PC-3 (cell line): ENCODE data around the gene KIFC1. TPM values are rescaled to one million over a fixed set of nuclear protein-coding genes. Genes with fewer than 3 reads are reported as not detected.

ENCODE experiments used
- ATAC-seq: fragments of 200-7000 bp; cut with Tn5 transposase; 2 replicates; pipeline ENCODE4 v1.9.1; 2020; ENCODE audit warnings: mild to moderate bottlenecking, moderate library complexity
- BruUV-seq: library from RNA; stranded (reverse); fragments of 400-500 nt; replicated peaks from 2 replicates; lab custom pipeline; 2021; lab: Mats Ljungman, UMichigan
- CTCF ChIA-PET: fragments of 300-600 bp; sonication (Branson Sonifier 250); formaldehyde crosslinking; loops from one replicate; lab custom pipeline; 2022; ENCODE audit warnings: antibody characterized with exemption; lab: Charles Lee
- POLR2A ChIA-PET: fragments of 300-600 bp; sonication (Branson Sonifier 250); formaldehyde crosslinking; loops from one replicate; lab custom pipeline; 2022; ENCODE audit warnings: antibody characterized with exemption; ENCODE audit not compliant: unreplicated experiment; lab: Charles Lee
- DNase-seq: peaks from one replicate; pipeline ENCODE4 v3.0.0-alpha.2; 2015
- H2AFZ ChIP-seq: fragments of 300-600 bp; sonication (generic); 2 replicates; pipeline ENCODE4 v1.6.0; 2016; ENCODE audit warnings: antibody characterized with exemption, low read length
- H3F3A ChIP-seq: fragments of 300-600 bp; sonication (generic); one replicate; pipeline ENCODE4 v1.6.0; 2017; ENCODE audit warnings: antibody characterized with exemption, low read length, control low read depth, mild to moderate bottlenecking; ENCODE audit not compliant: unreplicated experiment
- H3K27ac ChIP-seq: fragments of 300-600 bp; sonication (generic); 2 replicates; pipeline ENCODE4 v1.5.1; 2016; ENCODE audit warnings: mild to moderate bottlenecking, low read length
- H3K27me3 ChIP-seq: fragments of 300-600 bp; sonication (generic); 2 replicates; pipeline ENCODE4 v1.6.1; 2016; ENCODE audit warnings: low read length, mixed read lengths
- H3K36me3 ChIP-seq: fragments of 300-600 bp; sonication (generic); 2 replicates; pipeline ENCODE4 v1.6.1; 2016; ENCODE audit warnings: low read depth, mixed run types, low read length, mixed read lengths
- H3K4me1 ChIP-seq: fragments of 300-600 bp; sonication (generic); 2 replicates; pipeline ENCODE4 v1.5.1; 2016; ENCODE audit warnings: low read length; ENCODE audit not compliant: insufficient read depth
- H3K4me2 ChIP-seq: fragments of 300-600 bp; sonication (generic); 2 replicates; pipeline ENCODE4 v1.6.0; 2016; ENCODE audit warnings: low read length
- H3K4me3 ChIP-seq: fragments of 300-600 bp; sonication (generic); 2 replicates; pipeline ENCODE4 v1.5.1; 2016; ENCODE audit warnings: mild to moderate bottlenecking, low read length, mixed read lengths
- H3K79me2 ChIP-seq: fragments of 300-600 bp; sonication (generic); 2 replicates; pipeline ENCODE4 v1.6.1; 2017; ENCODE audit warnings: low read length, mixed read lengths
- H3K9ac ChIP-seq: fragments of 300-600 bp; sonication (generic); 2 replicates; pipeline ENCODE4 v1.6.0; 2016; ENCODE audit warnings: mild to moderate bottlenecking, low read length
- H3K9me2 ChIP-seq: fragments of 300-600 bp; sonication (generic); replicated peaks from 2 replicates; pipeline ENCODE4 v1.6.1; 2016; ENCODE audit warnings: mixed run types, low read length, mixed read lengths
- H3K9me3 ChIP-seq: fragments of 300-600 bp; sonication (generic); 2 replicates; pipeline ENCODE4 v1.6.1; 2016; ENCODE audit warnings: low read length, mixed read lengths
- H4K20me1 ChIP-seq: fragments of 300-600 bp; sonication (generic); 2 replicates; pipeline ENCODE4 v1.6.1; 2016; ENCODE audit warnings: low read length, mixed read lengths
- EZH2 ChIP-seq: fragments of 300-600 bp; sonication (generic); IDR thresholded peaks from one replicate; pipeline ENCODE4 v1.6.1; 2017; ENCODE audit warnings: antibody characterized with exemption, mild to moderate bottlenecking, low read length; ENCODE audit not compliant: unreplicated experiment
- EZH2phosphoT487 ChIP-seq: fragments of 300-600 bp; sonication (generic); IDR thresholded peaks from 2 replicates; pipeline ENCODE4 v1.6.1; 2018; ENCODE audit warnings: mild to moderate bottlenecking, antibody characterized with exemption, low read length, borderline replicate concordance
- intact Hi-C: fragments of 100-400 bp; cut with micrococcal nuclease; formaldehyde crosslinking; loops from 2 replicates; pipeline ENCODE4 v1.9.0; 2023
- total RNA-seq: library from RNA; depleted of rRNA; stranded (reverse); fragments of >200 nt; gene quantifications from 2 replicates; pipeline ENCODE4 v1.2.3, GENCODE V29; 2014
- TF ChIP-seq, protein P1 (sequence below): fragments of 300-600 bp; sonication (generic); conservative IDR thresholded peaks from 2 replicates; pipeline ENCODE4 v1.5.1; 2017; ENCODE audit warnings: antibody characterized with exemption, low read depth, mild to moderate bottlenecking, low read length

Gene KIFC1
- total RNA-seq, 1 experiment from 2014 or later, result 66.7 TPM

DNA sequence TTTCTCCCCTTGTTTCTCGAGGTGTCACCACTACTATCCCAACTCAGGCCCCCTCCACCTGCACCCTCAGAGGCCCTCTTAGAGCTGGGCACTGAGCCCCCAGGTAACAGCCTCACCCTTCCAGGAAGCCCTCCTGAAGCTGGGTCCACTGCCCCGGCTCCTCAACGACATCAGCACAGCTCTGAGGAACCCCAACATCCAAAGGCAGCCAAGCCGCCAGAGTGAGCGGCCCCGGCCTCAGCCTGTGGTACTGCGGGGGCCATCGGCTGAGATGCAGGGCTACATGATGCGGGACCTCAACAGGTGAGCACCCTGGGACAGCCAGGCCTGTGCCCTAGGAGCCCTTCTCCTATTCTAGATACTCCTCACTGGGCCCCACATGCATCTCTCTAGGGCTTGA is 49.8 kb downstream of the KIFC1 start:
- Histone ChIP-seq H3K9ac (no peak overlapping the region), H3K9me3 (no peaks in the 10 kb centered on the region), H2AFZ (no peak overlapping the region), H3K4me3 (no peak overlapping the region), H3K9me2 (no peaks in the 10 kb centered on the region), H3K27me3 (no peaks in the 10 kb centered on the region), H4K20me1 (no peaks in the 10 kb centered on the region), H3K79me2 (no peaks in the 10 kb centered on the region), H3K27ac (no peak overlapping the region), H3F3A (no peaks in the 10 kb centered on the region), H3K4me2 (no peak overlapping the region), H3K4me1 (no peaks in the 10 kb centered on the region), H3K36me3 (no peaks in the 10 kb centered on the region)
- ChIA-PET CTCF (interaction anchor here (0.6 kb wide), 1 partner anchor 138 kb away, joined by 4 read pairs; the partner anchor contains the start of gene BAK1), POLR2A (no interaction called here)
- no peak for DNase-seq
- TF ChIP-seq, protein P1, sequence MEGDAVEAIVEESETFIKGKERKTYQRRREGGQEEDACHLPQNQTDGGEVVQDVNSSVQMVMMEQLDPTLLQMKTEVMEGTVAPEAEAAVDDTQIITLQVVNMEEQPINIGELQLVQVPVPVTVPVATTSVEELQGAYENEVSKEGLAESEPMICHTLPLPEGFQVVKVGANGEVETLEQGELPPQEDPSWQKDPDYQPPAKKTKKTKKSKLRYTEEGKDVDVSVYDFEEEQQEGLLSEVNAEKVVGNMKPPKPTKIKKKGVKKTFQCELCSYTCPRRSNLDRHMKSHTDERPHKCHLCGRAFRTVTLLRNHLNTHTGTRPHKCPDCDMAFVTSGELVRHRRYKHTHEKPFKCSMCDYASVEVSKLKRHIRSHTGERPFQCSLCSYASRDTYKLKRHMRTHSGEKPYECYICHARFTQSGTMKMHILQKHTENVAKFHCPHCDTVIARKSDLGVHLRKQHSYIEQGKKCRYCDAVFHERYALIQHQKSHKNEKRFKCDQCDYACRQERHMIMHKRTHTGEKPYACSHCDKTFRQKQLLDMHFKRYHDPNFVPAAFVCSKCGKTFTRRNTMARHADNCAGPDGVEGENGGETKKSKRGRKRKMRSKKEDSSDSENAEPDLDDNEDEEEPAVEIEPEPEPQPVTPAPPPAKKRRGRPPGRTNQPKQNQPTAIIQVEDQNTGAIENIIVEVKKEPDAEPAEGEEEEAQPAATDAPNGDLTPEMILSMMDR, result no peak
- no peak for TF ChIP-seq EZH2phosphoT487
- no peak for TF ChIP-seq EZH2
- no peak for ATAC-seq
- intact Hi-C loops, result no loop called here
- no TSS peak for BruUV-seq

DNA sequence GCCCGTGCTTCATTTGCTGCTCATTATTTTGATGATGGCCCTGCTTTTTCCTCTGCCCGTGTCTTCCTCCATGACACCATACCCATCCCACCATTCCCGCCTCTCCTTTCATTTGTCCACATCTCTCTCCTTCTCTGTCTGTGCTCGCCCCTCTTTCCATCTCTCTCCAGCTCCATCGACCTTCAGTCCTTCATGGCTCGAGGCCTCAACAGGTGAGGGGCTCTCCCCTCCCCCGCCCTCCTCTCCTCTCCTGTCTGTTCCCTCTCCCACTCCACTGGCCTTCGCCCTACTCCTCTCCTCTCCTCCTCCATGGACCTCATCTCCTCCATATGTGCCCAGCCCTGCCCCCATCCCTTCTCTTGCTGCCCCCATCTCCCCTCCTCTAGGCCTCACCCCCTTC is 50.7 kb downstream of the KIFC1 start:
- no peaks in the 10 kb centered on the region for H4K20me1 ChIP-seq
- no peak overlapping the region for H3K4me2 ChIP-seq
- TF ChIP-seq, protein P1, result no peak
- no peak for TF ChIP-seq EZH2phosphoT487
- TF ChIP-seq EZH2, result no peak
- no peaks in the 10 kb centered on the region for H3F3A ChIP-seq
- H3K36me3 ChIP-seq, result no peaks in the 10 kb centered on the region
- H3K4me3 ChIP-seq, result no peak overlapping the region
- CTCF ChIA-PET, result interaction anchor here (0.6 kb wide), 1 partner anchor 255 kb away, joined by 3 read pairs; no protein-coding TSS in a partner anchor
- no peaks in the 10 kb centered on the region for H3K79me2 ChIP-seq
- no peak overlapping the region for H2AFZ ChIP-seq
- H3K9me2 ChIP-seq, result no peaks in the 10 kb centered on the region
- ATAC-seq (no peak), DNase-seq (no peak)
- intact Hi-C loops, result no loop called here
- BruUV-seq, result no TSS peak
- no peaks in the 10 kb centered on the region for H3K9me3 ChIP-seq
- no peaks in the 10 kb centered on the region for H3K27me3 ChIP-seq
- no peaks in the 10 kb centered on the region for H3K4me1 ChIP-seq
- no peak overlapping the region for H3K27ac ChIP-seq
- H3K9ac ChIP-seq, result no peak overlapping the region
- POLR2A ChIA-PET, result no interaction called here

- Histone ChIP-seq H3F3A (no peaks in the 10 kb centered on the region), H3K9me3 (no peaks in the 10 kb centered on the region), H3K4me1 (no peaks in the 10 kb centered on the region), H3K27me3 (no peaks in the 10 kb centered on the region), H3K36me3 (no peaks in the 10 kb centered on the region), H3K4me3 (no peak overlapping the region), H2AFZ (no peak overlapping the region), H3K9ac (no peak overlapping the region), H3K27ac (no peak overlapping the region), H3K4me2 (no peak overlapping the region), H3K9me2 (no peaks in the 10 kb centered on the region), H4K20me1 (no peaks in the 10 kb centered on the region), H3K79me2 (no peaks in the 10 kb centered on the region)
- ChIA-PET POLR2A (no interaction called here), CTCF (interaction anchor here (0.6 kb wide), 1 partner anchor 254 kb away, joined by 3 read pairs; no protein-coding TSS in a partner anchor)
- no peak for DNase-seq
- BruUV-seq, result no TSS peak
- ATAC-seq, result no peak
- intact Hi-C loops, result no loop called here
- TF ChIP-seq EZH2phosphoT487, result no peak
Measured at GRCh38 chr6:33443025-33443424, 51.4 kb downstream of the KIFC1 start.
